Peyer's patch (tissue), 4 donors: ENCODE results near the gene KMT5C. TPM values are rescaled to one million over a fixed set of nuclear protein-coding genes. Genes with fewer than 3 reads are reported as not detected.

Experiments
- DNase-seq, 3 donors: peaks; one replicate each; pipeline ENCODE4 v3.0.0-alpha.2; 2017 to 2019
- H3K27ac ChIP-seq, 4 donors: fragments of 200-600 bp; sonication (generic); one replicate each; pipeline ENCODE4 v1.5.1; 2016 to 2019
- H3K27me3 ChIP-seq, 2 donors: fragments of 200-600 bp; sonication (generic); one replicate each; pipeline ENCODE4 v1.5.1; 2019
- H3K36me3 ChIP-seq, 3 donors: fragments of 200-600 bp; sonication (generic); one replicate each; pipeline ENCODE4 v1.5.1; 2016 to 2019
- H3K4me1 ChIP-seq, 4 donors: fragments of 200-600 bp; sonication (generic); one replicate each; pipeline ENCODE4 v1.5.1; 2016 to 2019
- H3K4me3 ChIP-seq, 4 donors: fragments of 200-600 bp; sonication (generic); 1 replicate in 3 of 4; 2 replicates in 1 of 4; pipeline ENCODE4 v1.5.1; 2016 to 2019; ENCODE audit warnings: mild to moderate bottlenecking in 1 of 4
- H3K9me3 ChIP-seq, 4 donors: fragments of 200-600 bp; sonication (generic); one replicate each; pipeline ENCODE4 v1.5.1; 2016 to 2019; ENCODE audit warnings: mild to moderate bottlenecking in 1 of 4
- POLR2A ChIP-seq, 2 donors: fragments of 450-650 bp; IDR thresholded peaks; one replicate each; pipeline ENCODE4 v1.5.1; 2017; ENCODE audit warnings: antibody characterized with exemption in 2 of 2, mild to moderate bottlenecking in 2 of 2, moderate library complexity in 2 of 2
- total RNA-seq, 4 donors: library from RNA; depleted of rRNA; stranded (reverse); fragments of >200 nt; gene quantifications; one replicate each; pipeline ENCODE4 v1.1.0, GENCODE V29; 2016
- TF ChIP-seq, protein P1 (sequence below), 6 experiments: fragments of 450-650 bp in 4 of 6; fragments of 200-600 bp in 2 of 6; sonication (generic) in 1 of 6; IDR thresholded peaks; one replicate each; pipeline ENCODE4 v1.5.1; 2017 to 2019; ENCODE audit warnings: antibody characterized with exemption in 6 of 6, mild to moderate bottlenecking in 3 of 6, moderate library complexity in 1 of 6

KMT5C gene
- total RNA-seq, 4 donors from 2014 or later = 14.4 to 45.6 (median 43.9) TPM

DNA sequence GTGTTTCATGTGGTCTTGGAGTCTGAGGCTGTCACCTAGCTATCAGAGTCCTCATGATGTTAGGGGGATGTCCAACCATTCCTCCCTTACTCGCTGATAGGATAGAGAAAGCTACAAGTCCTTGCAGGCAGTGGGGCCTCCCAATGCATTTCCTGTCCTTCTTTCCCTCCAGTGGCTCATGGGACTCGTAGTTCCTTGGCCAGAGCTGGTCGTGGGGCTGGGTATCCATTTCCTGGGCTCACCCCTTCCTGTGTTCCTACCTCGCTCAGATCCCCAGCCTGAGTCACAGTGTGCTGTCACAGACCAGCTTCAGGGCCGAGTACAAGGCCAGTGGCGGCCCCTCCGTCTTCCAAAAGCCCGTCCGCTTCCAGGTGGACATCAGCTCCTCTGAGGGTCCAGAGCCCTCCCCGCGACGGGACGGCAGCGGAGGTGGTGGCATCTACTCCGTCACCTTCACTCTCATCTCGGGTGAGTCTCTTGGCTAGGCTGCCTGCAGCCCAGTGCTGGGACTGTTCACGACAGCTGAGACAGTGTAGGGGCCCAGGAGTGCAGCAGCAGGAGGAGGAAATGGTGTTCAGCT is 33.6 kb upstream of the KMT5C start:
- TF ChIP-seq, protein P1, sequence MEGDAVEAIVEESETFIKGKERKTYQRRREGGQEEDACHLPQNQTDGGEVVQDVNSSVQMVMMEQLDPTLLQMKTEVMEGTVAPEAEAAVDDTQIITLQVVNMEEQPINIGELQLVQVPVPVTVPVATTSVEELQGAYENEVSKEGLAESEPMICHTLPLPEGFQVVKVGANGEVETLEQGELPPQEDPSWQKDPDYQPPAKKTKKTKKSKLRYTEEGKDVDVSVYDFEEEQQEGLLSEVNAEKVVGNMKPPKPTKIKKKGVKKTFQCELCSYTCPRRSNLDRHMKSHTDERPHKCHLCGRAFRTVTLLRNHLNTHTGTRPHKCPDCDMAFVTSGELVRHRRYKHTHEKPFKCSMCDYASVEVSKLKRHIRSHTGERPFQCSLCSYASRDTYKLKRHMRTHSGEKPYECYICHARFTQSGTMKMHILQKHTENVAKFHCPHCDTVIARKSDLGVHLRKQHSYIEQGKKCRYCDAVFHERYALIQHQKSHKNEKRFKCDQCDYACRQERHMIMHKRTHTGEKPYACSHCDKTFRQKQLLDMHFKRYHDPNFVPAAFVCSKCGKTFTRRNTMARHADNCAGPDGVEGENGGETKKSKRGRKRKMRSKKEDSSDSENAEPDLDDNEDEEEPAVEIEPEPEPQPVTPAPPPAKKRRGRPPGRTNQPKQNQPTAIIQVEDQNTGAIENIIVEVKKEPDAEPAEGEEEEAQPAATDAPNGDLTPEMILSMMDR (IDR thresholded peaks at IDR 0.05) = no peak
- no peak for TF ChIP-seq POLR2A (IDR thresholded peaks at IDR 0.05)
- Histone ChIP-seq H3K27me3 (no peaks in the 10 kb centered on the region), H3K36me3 (no peaks in the 10 kb centered on the region)

DNA sequence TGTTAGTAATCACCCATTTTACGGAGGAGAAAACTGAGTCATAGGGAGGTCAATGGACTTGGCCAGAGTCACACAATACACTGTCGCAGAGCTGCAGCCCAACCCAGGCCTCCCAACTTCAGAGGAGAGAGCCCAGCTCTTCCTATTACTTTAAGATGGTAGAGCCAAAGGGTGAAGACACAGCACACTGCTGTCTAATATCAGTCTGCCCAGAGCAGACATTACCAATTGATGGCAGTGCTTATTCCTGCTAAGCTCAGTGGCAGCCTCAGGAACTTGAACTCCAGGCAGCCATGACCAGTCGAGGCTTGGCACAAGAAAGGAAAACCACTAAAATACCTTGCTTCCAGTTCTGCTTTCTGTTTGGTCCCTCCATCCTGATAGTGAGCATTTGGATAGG is 33.0 kb upstream of the KMT5C start:
- H3K4me1 ChIP-seq = peaks cover 0 to 3% (median 0%) of the 10 kb centered on the region in 4 donors
- H3K4me3 ChIP-seq = no peak overlapping the region
- H3K36me3 ChIP-seq = no peaks in the 10 kb centered on the region
- TF ChIP-seq, protein P1 (IDR thresholded peaks at IDR 0.05) = no peak
- TF ChIP-seq POLR2A (IDR thresholded peaks at IDR 0.05) = no peak
- no peak overlapping the region for H3K27ac ChIP-seq
- no peaks in the 10 kb centered on the region for H3K9me3 ChIP-seq
- H3K27me3 ChIP-seq = no peaks in the 10 kb centered on the region
- no peak for DNase-seq

More for the DNA sequence above, 33.6 kb upstream of the KMT5C start:
- no peaks in the 10 kb centered on the region for H3K9me3 ChIP-seq
- H3K27ac ChIP-seq = no peak overlapping the region
- peaks cover 0 to 8% (median 0%) of the 10 kb centered on the region in 4 donors for H3K4me1 ChIP-seq
- H3K4me3 ChIP-seq = no peak overlapping the region
- no peak for DNase-seq

DNA sequence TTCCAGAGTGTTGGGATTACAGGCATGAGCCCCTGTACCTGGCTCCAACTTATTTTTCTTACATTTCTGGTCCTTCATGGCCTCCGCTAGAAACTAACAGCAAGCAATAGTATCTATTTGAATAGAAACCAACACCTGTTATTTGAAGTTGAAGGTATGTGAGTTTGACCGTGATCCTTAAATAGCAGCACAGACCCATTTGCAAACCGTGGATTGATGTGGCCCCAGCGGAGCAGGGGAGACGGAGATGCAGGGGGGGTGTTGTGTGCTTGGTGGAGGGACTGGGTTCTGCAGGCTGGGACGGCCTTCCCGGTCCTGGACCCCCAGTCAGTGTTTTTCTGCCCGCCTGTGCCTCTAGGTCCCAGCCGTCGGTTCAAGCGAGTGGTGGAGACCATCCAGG is 31.4 kb upstream of the KMT5C start:
- H3K4me1 ChIP-seq = no peaks in the 10 kb centered on the region

DNA sequence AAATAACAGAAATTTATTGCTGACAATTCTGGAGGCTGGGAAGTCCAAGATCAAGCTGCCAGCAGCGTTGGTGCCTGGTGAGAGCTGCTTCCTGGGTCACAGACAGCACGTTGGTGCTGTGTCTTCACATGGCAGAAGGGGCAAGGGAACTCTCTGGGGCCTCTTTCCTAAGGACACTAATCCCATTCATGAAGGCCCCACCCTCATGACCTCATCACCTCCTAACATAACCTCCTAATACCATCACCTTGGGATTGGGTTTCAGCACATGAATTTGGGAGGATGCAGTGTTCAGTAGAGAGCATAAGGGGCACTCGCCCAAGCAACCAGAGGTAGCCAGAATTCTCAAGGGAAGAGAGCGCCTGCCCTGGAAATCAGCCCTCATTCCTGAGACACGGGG is 30.2 kb upstream of the KMT5C start:
- Histone ChIP-seq H3K9me3 (no peaks in the 10 kb centered on the region), H3K27ac (no peak overlapping the region), H3K27me3 (no peaks in the 10 kb centered on the region), H3K36me3 (peaks cover 0 to 10% (median 0%) of the 10 kb centered on the region in 3 donors), H3K4me1 (no peaks in the 10 kb centered on the region), H3K4me3 (no peak overlapping the region)
- no peak for DNase-seq
- TF ChIP-seq, protein P1 (IDR thresholded peaks at IDR 0.05) = no peak
- TF ChIP-seq POLR2A (IDR thresholded peaks at IDR 0.05) = no peak

More for the DNA sequence above, 31.4 kb upstream of the KMT5C start:
- Histone ChIP-seq H3K36me3 (peaks cover 0 to 6% (median 0%) of the 10 kb centered on the region in 3 donors), H3K9me3 (no peaks in the 10 kb centered on the region), H3K4me3 (no peak overlapping the region), H3K27me3 (no peaks in the 10 kb centered on the region), H3K27ac (no peak overlapping the region)
- DNase-seq = no peak
- TF ChIP-seq POLR2A (IDR thresholded peaks at IDR 0.05) = no peak
- TF ChIP-seq, protein P1 (IDR thresholded peaks at IDR 0.05) = no peak

DNA sequence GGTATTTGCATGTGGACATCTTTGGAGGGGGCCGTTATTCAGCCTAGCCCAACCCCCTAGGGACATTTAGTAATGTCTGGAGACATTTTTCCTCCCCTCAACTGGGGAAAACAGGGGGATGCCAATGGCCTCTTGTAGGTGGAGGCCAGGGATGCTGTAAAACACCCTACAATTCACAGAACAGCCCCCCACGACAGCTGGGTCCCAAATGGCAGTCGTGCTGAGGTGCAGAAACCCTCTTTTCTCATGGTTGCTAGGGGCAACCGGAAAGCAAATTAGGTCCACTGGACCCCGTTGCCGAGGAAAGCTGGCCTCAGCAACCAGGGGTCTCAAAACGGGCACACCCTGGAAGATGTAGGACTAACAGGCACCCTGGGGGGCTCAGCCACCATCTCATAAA is 29.2 kb upstream of the KMT5C start:
- H3K4me3 ChIP-seq = no peak overlapping the region
- DNase-seq = no peak
- no peaks in the 10 kb centered on the region for H3K27me3 ChIP-seq
- H3K9me3 ChIP-seq = no peaks in the 10 kb centered on the region
- peaks cover 0 to 16% (median 0%) of the 10 kb centered on the region in 3 donors for H3K36me3 ChIP-seq
- H3K4me1 ChIP-seq = no peaks in the 10 kb centered on the region
- H3K27ac ChIP-seq = no peak overlapping the region
- no peak for TF ChIP-seq POLR2A (IDR thresholded peaks at IDR 0.05)
- TF ChIP-seq, protein P1 (IDR thresholded peaks at IDR 0.05) = no peak
